HG02642 (cell line): ENCODE measurements around the gene WDR1.
A peak's percentile ranks its signal among the peaks of the same experiment; 100 is the strongest.

Source experiments
- ATAC-seq: cut with Tn5 transposase; IDR thresholded peaks from one replicate; pipeline ENCODE4 v1.9.1; 2021; ENCODE audit warnings: mild to moderate bottlenecking; ENCODE audit not compliant: unreplicated experiment, poor library complexity

Gene WDR1

GRCh38 chr4:10102474-10103332 is 13.9 kb downstream of the WDR1 start:
- ATAC-seq = no peak

DNA sequence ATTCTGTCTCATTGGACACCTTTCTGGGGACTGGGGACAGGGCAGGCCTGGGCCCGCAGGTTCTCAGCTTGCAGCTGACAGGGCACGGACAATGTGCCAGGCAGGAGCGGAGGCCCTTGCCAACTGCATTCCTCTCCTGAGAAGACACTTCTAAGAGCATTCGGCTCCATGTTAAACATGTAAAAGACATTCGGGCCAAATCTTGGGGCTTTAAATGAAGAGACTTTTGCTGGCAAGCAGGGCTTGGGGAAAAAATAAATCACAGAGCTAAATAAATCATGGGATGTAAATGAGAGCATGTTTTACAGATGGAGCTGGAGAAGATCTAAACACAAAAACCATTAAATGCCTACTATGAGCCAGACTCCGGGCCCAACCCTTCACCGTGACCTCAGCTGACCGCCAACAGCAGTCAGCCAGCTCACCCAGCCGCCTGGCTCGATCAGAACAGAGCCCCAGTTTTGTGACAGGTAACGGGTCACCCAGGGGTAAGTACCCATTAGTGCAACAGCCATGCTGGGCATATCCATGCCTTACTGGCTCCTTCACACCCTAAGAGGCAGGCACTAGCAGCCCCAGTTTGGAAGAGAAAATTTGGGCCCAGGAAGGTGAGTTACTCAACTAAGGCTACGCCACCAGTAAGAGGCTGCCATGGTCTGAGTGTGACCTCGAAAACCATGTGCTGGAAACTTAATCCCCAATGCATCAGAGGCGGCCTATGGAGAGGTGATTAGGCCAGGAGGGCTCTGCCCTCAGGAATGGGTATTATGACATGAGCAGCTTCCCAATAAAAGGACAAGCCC is 14.7 kb downstream of the WDR1 start:
- ATAC-seq = no peak

- no peak for ATAC-seq
Measured at GRCh38 chr4:10100734-10101216, 15.8 kb downstream of the WDR1 start.

DNA sequence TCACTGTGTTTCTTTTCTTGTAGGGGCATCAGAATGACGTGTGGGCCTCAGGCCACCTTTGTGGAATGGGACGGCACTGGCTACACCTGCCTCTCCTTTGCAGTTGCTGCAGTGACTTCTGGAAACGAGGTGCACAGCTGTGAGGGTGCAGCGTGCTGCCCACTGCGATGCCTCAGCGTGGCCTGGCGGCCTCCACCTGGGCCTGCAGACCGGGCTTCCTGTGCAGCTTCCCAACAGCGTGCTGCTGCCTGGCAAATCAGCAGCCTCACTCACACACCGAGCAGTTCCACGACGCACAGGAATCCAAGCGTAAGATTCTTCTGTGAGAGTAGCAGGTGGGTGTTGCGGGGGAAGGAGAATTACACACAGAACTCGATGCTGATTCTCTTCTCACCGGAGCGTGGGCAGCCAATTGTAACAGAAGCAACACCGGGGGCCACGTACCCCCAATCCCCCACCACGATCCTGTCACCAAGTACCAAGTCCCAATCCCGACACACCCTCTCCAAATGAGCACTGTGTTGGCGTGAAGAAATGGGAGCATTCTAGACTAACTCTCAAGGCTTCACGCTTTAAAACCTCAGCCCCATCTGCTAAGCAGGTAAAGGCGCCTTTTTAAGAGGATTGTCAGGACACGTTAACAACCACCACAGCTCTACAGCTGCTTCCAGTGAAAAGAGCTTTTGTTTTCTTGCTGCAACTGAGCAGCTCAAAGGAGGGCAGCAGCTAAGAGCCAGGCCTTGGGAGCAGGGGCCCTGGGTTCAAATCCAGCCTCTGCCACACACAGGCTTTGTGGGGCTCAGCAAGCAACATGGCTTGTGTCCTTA is 16.9 kb downstream of the WDR1 start:
- ATAC-seq = no peak

DNA sequence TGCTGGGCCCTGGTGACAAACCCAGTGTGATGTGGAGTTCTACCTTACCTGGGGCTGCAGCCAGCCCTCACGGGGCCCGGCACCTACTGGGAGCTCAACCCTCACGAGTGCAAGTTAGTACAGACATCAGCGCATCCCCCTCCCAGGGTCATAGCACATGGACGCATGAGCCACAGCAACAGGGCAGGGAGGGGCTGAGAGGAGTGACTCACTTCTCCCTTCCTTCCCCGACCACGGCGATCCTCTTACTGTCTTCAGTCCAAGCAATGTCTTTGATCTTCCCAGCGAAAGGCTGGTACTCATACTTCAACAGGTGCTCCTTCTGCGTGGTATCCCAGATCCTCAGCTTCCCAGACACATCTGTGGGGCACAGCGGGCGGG is 17.8 kb downstream of the WDR1 start:
- ATAC-seq = no peak

DNA sequence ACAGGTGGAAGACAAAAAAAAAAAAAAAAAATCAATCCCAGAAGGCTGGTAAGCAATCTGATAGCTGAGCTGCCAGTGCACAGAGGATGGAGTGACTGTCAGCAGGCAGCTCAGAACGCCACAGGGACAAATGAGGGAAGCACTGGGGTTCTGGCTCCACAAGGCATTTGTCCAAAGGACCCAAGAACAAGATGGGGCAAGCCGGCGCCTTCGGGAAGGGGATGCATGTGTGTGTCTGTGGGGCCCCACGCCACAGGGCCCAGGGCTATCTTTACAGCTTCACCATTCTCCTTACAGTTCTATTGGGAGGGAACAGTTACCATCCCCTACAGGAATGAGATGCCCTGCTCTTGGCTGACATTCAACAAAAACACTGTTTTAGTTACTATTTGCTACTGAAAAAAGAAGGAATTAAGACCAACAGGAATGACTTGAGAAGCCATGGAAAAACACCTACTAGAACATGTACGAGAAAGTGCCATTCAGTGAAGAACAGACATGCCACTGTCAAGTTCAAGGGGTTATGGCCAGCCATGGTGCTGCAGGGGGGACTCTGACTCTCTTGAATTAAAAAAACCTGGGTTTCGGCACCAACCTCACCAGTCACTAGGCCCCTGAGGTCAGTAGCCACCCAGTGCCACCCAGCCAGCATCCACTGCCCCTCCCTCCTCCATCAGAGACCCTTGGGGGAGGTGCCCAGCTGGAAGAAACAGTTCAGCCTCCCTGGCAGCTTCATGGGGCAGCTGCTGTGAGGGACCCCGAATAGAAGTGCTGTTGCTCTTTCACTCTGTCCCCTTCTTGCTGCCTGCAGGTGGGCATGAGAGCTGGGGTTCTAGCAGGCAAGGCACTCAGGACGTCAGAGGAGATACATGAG is 18.5 kb downstream of the WDR1 start:
- ATAC-seq = no peak

DNA sequence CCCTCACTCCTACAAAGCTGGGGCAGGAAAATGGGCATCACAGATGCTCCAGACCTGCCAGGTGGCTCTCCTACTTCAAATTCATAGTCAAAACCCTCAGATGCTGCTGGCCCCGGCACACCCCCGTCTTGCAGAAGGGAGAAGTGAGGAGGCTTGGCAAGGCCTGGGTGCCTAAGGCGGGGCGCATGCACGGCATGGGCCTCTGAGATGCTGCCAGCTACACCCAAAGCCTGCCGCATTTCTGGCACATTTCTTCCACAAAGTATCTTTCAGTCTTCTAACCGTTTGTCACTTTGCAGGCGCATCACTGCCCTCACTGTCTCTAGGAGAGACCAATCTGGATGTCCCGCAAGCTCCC is 19.6 kb downstream of the WDR1 start:
- ATAC-seq = no peak

DNA sequence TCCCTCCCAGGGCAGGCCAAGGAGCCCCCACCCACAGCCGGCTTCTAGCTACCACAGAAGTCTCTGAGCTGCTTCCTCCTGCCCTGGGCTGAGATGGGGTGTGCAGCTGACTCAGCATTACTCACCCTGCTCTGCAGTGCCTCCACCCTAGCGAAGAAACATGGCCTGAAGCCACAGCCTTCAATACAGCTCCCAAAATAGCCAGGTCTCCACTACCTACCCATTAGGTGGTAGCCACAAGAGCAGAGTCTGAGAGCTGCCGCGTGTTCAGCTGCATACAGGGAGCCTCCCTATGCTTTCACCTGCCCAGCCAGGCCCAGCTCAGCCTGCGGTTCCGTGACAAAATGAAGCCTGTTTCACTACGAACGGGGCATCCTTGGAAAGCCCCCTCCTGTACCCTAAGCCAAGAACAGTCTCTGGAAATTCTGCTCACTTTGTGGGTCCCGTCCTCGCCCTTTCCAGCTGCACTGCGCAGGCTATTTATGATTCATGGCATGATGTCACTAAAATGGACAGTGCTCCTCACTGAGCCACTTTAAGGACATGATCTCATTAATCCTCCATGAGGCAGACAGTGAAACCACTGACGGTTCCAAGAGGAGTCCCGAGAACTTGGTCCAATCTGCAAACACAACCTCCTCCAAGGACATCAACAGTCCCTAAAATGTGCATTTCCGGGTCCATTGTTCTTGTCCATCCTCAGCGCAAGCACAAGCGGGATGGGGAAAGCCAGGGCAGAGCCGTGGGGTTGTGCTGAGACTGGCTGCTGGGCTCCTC is 20.2 kb downstream of the WDR1 start:
- peak; percentile 67 for ATAC-seq

- ATAC-seq = no peak
Measured at GRCh38 chr4:10095296-10095991, 21.2 kb downstream of the WDR1 start.

DNA sequence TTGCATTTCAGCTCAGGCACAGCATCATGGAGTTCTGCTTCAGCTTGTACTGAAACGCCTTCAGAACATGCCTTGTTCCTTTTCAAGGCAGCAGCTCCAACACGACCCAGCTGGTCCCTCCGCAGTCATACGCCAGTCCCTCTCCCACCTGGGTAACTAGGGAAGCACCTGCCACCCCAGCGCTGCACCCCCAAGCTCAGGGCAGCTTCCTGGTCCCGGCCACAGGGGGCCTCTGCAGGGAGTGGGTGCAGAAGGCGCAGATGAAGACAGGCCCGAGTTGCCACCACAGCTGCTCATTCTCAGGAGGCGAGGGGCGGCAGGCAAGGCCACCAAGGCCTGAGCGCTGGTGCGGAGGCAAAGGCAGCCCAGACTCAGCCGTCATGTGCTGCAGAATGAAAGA is 21.8 kb downstream of the WDR1 start:
- no peak for ATAC-seq

DNA sequence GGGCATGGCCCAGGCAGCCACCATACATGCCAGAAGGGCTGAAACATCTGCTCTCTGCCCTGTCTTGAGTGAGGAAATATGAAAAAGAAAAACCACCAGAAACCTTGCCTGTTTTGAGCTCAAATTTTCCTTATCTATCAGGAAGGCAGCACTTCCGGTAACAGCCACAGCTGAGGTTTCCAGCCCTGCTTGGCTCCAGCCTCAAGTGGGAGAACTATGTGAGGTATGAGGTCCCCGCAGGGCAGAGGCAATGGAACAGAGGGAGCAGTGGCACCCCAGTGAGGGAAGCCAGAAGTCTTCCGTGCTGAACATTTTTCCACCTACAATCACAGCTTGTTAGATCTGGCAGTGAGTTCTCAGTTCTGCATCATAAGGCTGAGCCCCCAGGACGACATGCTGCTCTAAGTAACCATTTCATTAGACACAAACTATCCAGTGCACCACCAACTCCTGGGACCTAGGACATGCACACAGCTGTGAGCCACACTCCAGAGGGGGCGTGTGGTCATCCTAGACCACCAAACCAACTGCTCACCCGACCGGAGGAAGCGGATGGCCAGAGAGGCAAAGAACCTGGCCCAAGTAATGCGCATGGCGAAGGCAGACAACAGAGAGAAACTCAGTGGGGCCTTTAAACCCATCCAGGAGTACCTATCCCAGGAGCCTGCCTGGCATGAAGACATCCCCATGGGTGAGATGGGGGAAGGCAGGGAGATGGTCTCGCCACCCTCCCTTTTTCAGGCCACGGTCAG is 22.6 kb downstream of the WDR1 start:
- ATAC-seq = no peak

- ATAC-seq = no peak
Measured at GRCh38 chr4:10093271-10093621, 23.4 kb downstream of the WDR1 start.

- no peak for ATAC-seq
Measured at GRCh38 chr4:10092481-10093270, 23.9 kb downstream of the WDR1 start.

- no peak for ATAC-seq
Measured at GRCh38 chr4:10091531-10092181, 24.9 kb downstream of the WDR1 start.

- no peak for ATAC-seq
Measured at GRCh38 chr4:10090467-10091250, 25.9 kb downstream of the WDR1 start.

- no peak for ATAC-seq
Measured at GRCh38 chr4:10089346-10089745, 27.3 kb downstream of the WDR1 start.
